Measurements from ENCODE around the gene CCDC126.

Gene CCDC126

GRCh38 chr7:23658831-23659427, 61.7 kb downstream of the CCDC126 start:
- H3K9ac ChIP-seq (ENCODE audit: low read length): no peak overlapping the region
- no peak overlapping the region for H2AK5ac ChIP-seq (ENCODE audit: low read length, severe bottlenecking)
- H3K4me2 ChIP-seq (ENCODE audit: low read length, poor library complexity, severe bottlenecking): no peak overlapping the region
- H3K23ac ChIP-seq (ENCODE audit: low read length in 2 of 2): no peak overlapping the region
- H2BK15ac ChIP-seq (ENCODE audit: low read depth, poor library complexity, severe bottlenecking): no peak overlapping the region
- no peak overlapping the region for H2BK5ac ChIP-seq (ENCODE audit: low read depth, low read length, poor library complexity, severe bottlenecking)
- H3K18ac ChIP-seq (ENCODE audit: low read depth in 1 of 2, low read length in 2 of 2): no peak overlapping the region
- H4K91ac ChIP-seq (ENCODE audit: low read length): no peak overlapping the region
- no peaks in the 10 kb centered on the region for H3K4me1 ChIP-seq (ENCODE audit: control insufficient read depth, insufficient read depth, low read depth, low read length)
- WGBS: 74% methylated on average over 6 of the region's 7 CpGs
- no peaks in the 10 kb centered on the region for H3K36me3 ChIP-seq (ENCODE audit: control insufficient read depth in 1 of 2, insufficient read depth in 2 of 2, low read depth in 1 of 2, low read length in 2 of 2)
- no peak overlapping the region for H3K4me3 ChIP-seq (ENCODE audit: insufficient read depth in 1 of 2, low read depth in 1 of 2, low read length in 2 of 2)
- H3K14ac ChIP-seq (ENCODE audit: low read length in 2 of 2): no peak overlapping the region
- no peak overlapping the region for H2BK12ac ChIP-seq (ENCODE audit: low read length in 2 of 2)
- no peak for DNase-seq
- H3K27ac ChIP-seq (ENCODE audit: low read length, poor library complexity, severe bottlenecking): no peak overlapping the region
- H4K8ac ChIP-seq (ENCODE audit: low read length): no peak overlapping the region
- no peaks in the 10 kb centered on the region for H3K27me3 ChIP-seq (ENCODE audit: control insufficient read depth in 1 of 2, insufficient read depth in 1 of 2, low read length in 2 of 2)
- no peak overlapping the region for H2BK120ac ChIP-seq (ENCODE audit: low read depth, low read length)
- no peak overlapping the region for H3K4ac ChIP-seq (ENCODE audit: low read depth in 1 of 2, low read length in 2 of 2)
- H2AFZ ChIP-seq (ENCODE audit: low read depth, low read length): no peak overlapping the region
- H3K79me1 ChIP-seq (replicated peaks; ENCODE audit: low read length, poor library complexity, severe bottlenecking): no peaks in the 10 kb centered on the region
- H3K9me3 ChIP-seq (ENCODE audit: control insufficient read depth, low read length): peaks cover 8% of the 10 kb centered on the region

GRCh38 chr7:23661385-23661784, 64.2 kb downstream of the CCDC126 start:
- H2BK5ac ChIP-seq (ENCODE audit: low read depth, low read length, poor library complexity, severe bottlenecking): no peak overlapping the region
- no peaks in the 10 kb centered on the region for H3K4me1 ChIP-seq (ENCODE audit: control insufficient read depth, insufficient read depth, low read depth, low read length)
- no peak overlapping the region for H3K27ac ChIP-seq (ENCODE audit: low read length, poor library complexity, severe bottlenecking)
- no peaks in the 10 kb centered on the region for H3K27me3 ChIP-seq (ENCODE audit: control insufficient read depth in 1 of 2, insufficient read depth in 1 of 2, low read length in 2 of 2)
- no peak overlapping the region for H2BK12ac ChIP-seq (ENCODE audit: low read length in 2 of 2)
- H2BK120ac ChIP-seq (ENCODE audit: low read depth, low read length): no peak overlapping the region
- no peak overlapping the region for H3K14ac ChIP-seq (ENCODE audit: low read length in 2 of 2)
- no peak overlapping the region for H2BK15ac ChIP-seq (ENCODE audit: low read depth, poor library complexity, severe bottlenecking)
- no peak for DNase-seq
- no peak overlapping the region for H3K4ac ChIP-seq (ENCODE audit: low read depth in 1 of 2, low read length in 2 of 2)
- WGBS: 93% methylated on average over 3 of the region's 3 CpGs
- H3K4me2 ChIP-seq (ENCODE audit: low read length, poor library complexity, severe bottlenecking): no peak overlapping the region
- H3K79me1 ChIP-seq (replicated peaks; ENCODE audit: low read length, poor library complexity, severe bottlenecking): no peaks in the 10 kb centered on the region
- no peak overlapping the region for H3K9ac ChIP-seq (ENCODE audit: low read length)
- no peak overlapping the region for H3K23ac ChIP-seq (ENCODE audit: low read length in 2 of 2)
- no peak overlapping the region for H3K4me3 ChIP-seq (ENCODE audit: insufficient read depth in 1 of 2, low read depth in 1 of 2, low read length in 2 of 2)
- H2AFZ ChIP-seq (ENCODE audit: low read depth, low read length): no peak overlapping the region
- no peaks in the 10 kb centered on the region for H3K9me3 ChIP-seq (ENCODE audit: control insufficient read depth, low read length)
- no peak overlapping the region for H3K18ac ChIP-seq (ENCODE audit: low read depth in 1 of 2, low read length in 2 of 2)
- H4K91ac ChIP-seq (ENCODE audit: low read length): no peak overlapping the region
- H2AK5ac ChIP-seq (ENCODE audit: low read length, severe bottlenecking): no peak overlapping the region
- H3K36me3 ChIP-seq (ENCODE audit: control insufficient read depth in 1 of 2, insufficient read depth in 2 of 2, low read depth in 1 of 2, low read length in 2 of 2): no peaks in the 10 kb centered on the region
- H4K8ac ChIP-seq (ENCODE audit: low read length): no peak overlapping the region

GRCh38 chr7:23662124-23662983, 65.2 kb downstream of the CCDC126 start:
- Histone ChIP-seq H4K8ac (ENCODE audit: low read length) (no peak overlapping the region), H3K4me1 (ENCODE audit: control insufficient read depth, insufficient read depth, low read depth, low read length) (no peaks in the 10 kb centered on the region), H3K36me3 (ENCODE audit: control insufficient read depth in 1 of 2, insufficient read depth in 2 of 2, low read depth in 1 of 2, low read length in 2 of 2) (no peaks in the 10 kb centered on the region), H3K18ac (ENCODE audit: low read depth in 1 of 2, low read length in 2 of 2) (no peak overlapping the region), H3K4me2 (ENCODE audit: low read length, poor library complexity, severe bottlenecking) (no peak overlapping the region), H2BK12ac (ENCODE audit: low read length in 2 of 2) (no peak overlapping the region), H3K9ac (ENCODE audit: low read length) (no peak overlapping the region), H2BK5ac (ENCODE audit: low read depth, low read length, poor library complexity, severe bottlenecking) (no peak overlapping the region), H3K9me3 (ENCODE audit: control insufficient read depth, low read length) (no peaks in the 10 kb centered on the region), H3K4ac (ENCODE audit: low read depth in 1 of 2, low read length in 2 of 2) (no peak overlapping the region), H2BK120ac (ENCODE audit: low read depth, low read length) (no peak overlapping the region), H2AFZ (ENCODE audit: low read depth, low read length) (no peak overlapping the region), H4K91ac (ENCODE audit: low read length) (peak overlapping the region; percentile 27), H2AK5ac (ENCODE audit: low read length, severe bottlenecking) (no peak overlapping the region), H3K4me3 (ENCODE audit: insufficient read depth in 1 of 2, low read depth in 1 of 2, low read length in 2 of 2) (no peak overlapping the region), H3K23ac (ENCODE audit: low read length in 2 of 2) (no peak overlapping the region), H3K79me1 (replicated peaks; ENCODE audit: low read length, poor library complexity, severe bottlenecking) (no peaks in the 10 kb centered on the region), H3K27me3 (ENCODE audit: control insufficient read depth in 1 of 2, insufficient read depth in 1 of 2, low read length in 2 of 2) (no peaks in the 10 kb centered on the region), H3K14ac (ENCODE audit: low read length in 2 of 2) (no peak overlapping the region), H2BK15ac (ENCODE audit: low read depth, poor library complexity, severe bottlenecking) (no peak overlapping the region), H3K27ac (ENCODE audit: low read length, poor library complexity, severe bottlenecking) (no peak overlapping the region)
- WGBS: 84% methylated on average over 7 of the region's 8 CpGs
- no peak for DNase-seq

- Histone ChIP-seq H3K4me3 (ENCODE audit: insufficient read depth in 1 of 2, low read depth in 1 of 2, low read length in 2 of 2) (no peak overlapping the region), H2BK12ac (ENCODE audit: low read length in 2 of 2) (no peak overlapping the region)
Observed at GRCh38 chr7:23662984-23663313, 65.8 kb downstream of the CCDC126 start.

More at GRCh38 chr7:23662984-23663313, 65.8 kb downstream of the CCDC126 start:
- Histone ChIP-seq H3K4me2 (ENCODE audit: low read length, poor library complexity, severe bottlenecking) (no peak overlapping the region), H4K91ac (ENCODE audit: low read length) (no peak overlapping the region), H2BK5ac (ENCODE audit: low read depth, low read length, poor library complexity, severe bottlenecking) (no peak overlapping the region), H3K4ac (ENCODE audit: low read depth in 1 of 2, low read length in 2 of 2) (no peak overlapping the region), H3K79me1 (replicated peaks; ENCODE audit: low read length, poor library complexity, severe bottlenecking) (no peaks in the 10 kb centered on the region), H2AFZ (ENCODE audit: low read depth, low read length) (no peak overlapping the region), H2BK120ac (ENCODE audit: low read depth, low read length) (no peak overlapping the region), H3K27me3 (ENCODE audit: control insufficient read depth in 1 of 2, insufficient read depth in 1 of 2, low read length in 2 of 2) (no peaks in the 10 kb centered on the region), H3K4me1 (ENCODE audit: control insufficient read depth, insufficient read depth, low read depth, low read length) (no peaks in the 10 kb centered on the region), H3K14ac (ENCODE audit: low read length in 2 of 2) (no peak overlapping the region), H3K9me3 (ENCODE audit: control insufficient read depth, low read length) (no peaks in the 10 kb centered on the region), H3K18ac (ENCODE audit: low read depth in 1 of 2, low read length in 2 of 2) (no peak overlapping the region), H2BK15ac (ENCODE audit: low read depth, poor library complexity, severe bottlenecking) (no peak overlapping the region), H4K8ac (ENCODE audit: low read length) (no peak overlapping the region), H3K36me3 (ENCODE audit: control insufficient read depth in 1 of 2, insufficient read depth in 2 of 2, low read depth in 1 of 2, low read length in 2 of 2) (no peaks in the 10 kb centered on the region), H3K23ac (ENCODE audit: low read length in 2 of 2) (no peak overlapping the region), H3K9ac (ENCODE audit: low read length) (no peak overlapping the region), H3K27ac (ENCODE audit: low read length, poor library complexity, severe bottlenecking) (no peak overlapping the region), H2AK5ac (ENCODE audit: low read length, severe bottlenecking) (no peak overlapping the region)
- WGBS: 100% methylated on average over 2 of the region's 2 CpGs
- DNase-seq: no peak

All from mesenchymal stem cell (in vitro differentiated cells and primary cell).